Measurements from ENCODE around the gene TMEM229B. TPM values are rescaled to one million over a fixed set of nuclear protein-coding genes. Genes with fewer than 3 reads are reported as not detected.

Gene TMEM229B
- total RNA-seq, 2 donors from 2014 or later, result 7.1 to 14.7 TPM

DNA sequence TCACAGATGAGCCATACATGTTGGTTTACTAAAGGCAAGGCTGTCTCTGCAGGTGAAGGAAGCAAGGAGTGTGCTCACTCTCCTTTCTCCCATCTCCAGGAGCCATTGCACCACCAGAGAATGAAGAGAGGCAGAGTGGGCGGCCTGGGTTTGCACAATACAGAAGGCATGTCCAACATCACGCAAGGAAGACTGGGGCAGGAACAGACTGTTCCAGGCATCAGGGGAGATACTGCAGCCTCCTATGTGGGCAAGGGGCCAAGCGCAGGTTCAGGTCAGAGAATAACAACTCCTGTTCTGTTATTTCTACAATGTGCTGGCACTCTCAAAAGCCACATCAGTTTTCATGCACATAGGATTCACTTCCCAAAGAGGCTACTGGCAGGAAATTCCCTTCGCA is 1.7 kb upstream of the TMEM229B start:
- Mint-ChIP-seq H3K9me3 (peaks cover 3% of the 10 kb centered on the region), H3K27ac (peak overlapping the region; percentile 93 to 100), H3K27me3 (no peaks in the 10 kb centered on the region), H3K4me1 (ENCODE audit: low read depth in 2 of 2) (peaks cover 42 to 46% of the 10 kb centered on the region in 2 donors), H3K4me3 (no peak overlapping the region), H3K36me3 (peaks cover 13% of the 10 kb centered on the region)
- ATAC-seq (no peak), DNase-seq (ENCODE audit: low spot score) (no peak)

DNA sequence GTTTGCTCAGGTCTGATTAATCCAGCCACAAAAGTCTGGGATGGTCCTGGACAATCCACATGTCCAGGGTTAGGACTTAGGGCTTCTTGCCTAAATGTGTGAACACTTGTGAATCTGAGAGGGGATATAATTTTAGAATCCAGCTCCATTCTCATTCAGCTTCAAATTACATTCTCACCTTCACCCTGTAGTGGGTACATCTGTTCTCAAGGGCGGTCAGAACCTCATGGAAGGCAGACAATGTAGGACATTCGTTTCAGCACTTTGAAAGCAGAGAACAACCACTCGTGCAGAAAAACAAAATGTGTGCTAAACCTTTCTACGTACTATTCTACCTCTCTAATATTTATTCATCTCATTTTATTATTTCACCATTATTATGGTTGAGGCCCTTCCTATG is 1.2 kb downstream of the TMEM229B start:
- DNase-seq (ENCODE audit: low spot score) (no peak), ATAC-seq (no peak)
- Mint-ChIP-seq H3K27ac (peak overlapping the region; percentile 93 to 100), H3K4me3 (peak overlapping the region; percentile 89), H3K36me3 (no peaks in the 10 kb centered on the region), H3K27me3 (no peaks in the 10 kb centered on the region), H3K9me3 (no peaks in the 10 kb centered on the region), H3K4me1 (ENCODE audit: low read depth in 2 of 2) (peaks cover 42 to 55% of the 10 kb centered on the region in 2 donors)

DNA sequence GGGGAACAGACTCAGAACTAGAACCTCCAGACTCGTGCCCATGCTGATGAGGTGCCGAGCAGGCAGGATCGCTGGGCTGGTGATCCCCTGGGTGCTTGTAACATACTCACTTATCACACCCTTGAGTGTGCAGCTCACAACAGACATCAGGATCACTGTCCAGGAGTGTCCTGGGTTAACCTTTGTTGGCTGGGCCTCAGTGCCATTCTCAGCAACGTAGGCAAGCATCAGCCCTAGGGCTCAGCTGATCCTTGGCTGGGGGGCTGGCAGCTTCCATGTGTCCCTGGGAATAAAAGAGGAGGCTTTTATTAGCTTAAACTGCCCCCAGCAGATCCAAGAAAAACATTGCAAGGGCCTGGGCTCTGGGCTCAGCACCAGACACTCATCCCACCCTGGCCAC is 1.6 kb downstream of the TMEM229B start:
- no peak for ATAC-seq
- H3K36me3 Mint-ChIP-seq, result no peaks in the 10 kb centered on the region
- H3K4me3 Mint-ChIP-seq, result no peak overlapping the region
- H3K4me1 Mint-ChIP-seq (ENCODE audit: low read depth in 2 of 2), result peaks cover 44 to 52% of the 10 kb centered on the region in 2 donors
- no peaks in the 10 kb centered on the region for H3K9me3 Mint-ChIP-seq
- DNase-seq (ENCODE audit: low spot score), result no peak
- H3K27me3 Mint-ChIP-seq, result no peaks in the 10 kb centered on the region
- H3K27ac Mint-ChIP-seq, result peak overlapping the region; percentile 93 to 100

DNA sequence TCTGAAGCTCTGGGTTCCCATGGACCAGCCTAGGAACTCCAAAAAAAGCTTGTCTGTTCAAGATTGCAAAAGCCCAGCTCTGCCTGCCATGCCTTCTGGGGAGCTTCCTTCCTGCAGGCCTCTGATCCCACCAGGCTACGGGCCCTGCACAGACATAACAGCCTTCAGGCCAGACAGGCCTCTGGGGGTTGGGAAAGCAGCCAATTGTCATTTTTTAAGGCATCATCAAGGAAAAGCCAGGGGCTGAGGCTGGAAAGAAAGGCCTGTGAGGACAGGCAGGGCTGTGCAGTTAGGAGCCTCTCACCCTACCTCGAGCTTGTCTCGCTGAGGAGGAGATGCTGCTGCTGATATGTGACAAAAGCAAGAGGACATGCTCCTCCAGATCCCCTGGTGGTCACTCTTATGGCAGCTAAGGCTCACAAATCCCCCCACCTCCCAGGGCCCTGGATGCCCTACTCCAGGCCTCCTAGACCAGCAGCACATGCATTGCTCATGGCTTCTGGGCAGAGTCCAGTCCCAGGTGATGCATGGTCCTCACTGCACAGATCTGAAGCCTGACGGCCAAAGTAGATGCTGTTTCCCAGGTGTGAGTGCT is 2.9 kb downstream of the TMEM229B start:
- peak overlapping the region in 1 of 2 donors; percentile 100 for H3K27ac Mint-ChIP-seq
- H3K36me3 Mint-ChIP-seq, result no peaks in the 10 kb centered on the region
- H3K4me1 Mint-ChIP-seq (ENCODE audit: low read depth in 2 of 2), result peaks cover 57 to 59% of the 10 kb centered on the region in 2 donors
- no peak overlapping the region for H3K4me3 Mint-ChIP-seq
- no peaks in the 10 kb centered on the region for H3K9me3 Mint-ChIP-seq
- no peak for DNase-seq (ENCODE audit: low spot score)
- no peaks in the 10 kb centered on the region for H3K27me3 Mint-ChIP-seq
- ATAC-seq, result no peak

DNA sequence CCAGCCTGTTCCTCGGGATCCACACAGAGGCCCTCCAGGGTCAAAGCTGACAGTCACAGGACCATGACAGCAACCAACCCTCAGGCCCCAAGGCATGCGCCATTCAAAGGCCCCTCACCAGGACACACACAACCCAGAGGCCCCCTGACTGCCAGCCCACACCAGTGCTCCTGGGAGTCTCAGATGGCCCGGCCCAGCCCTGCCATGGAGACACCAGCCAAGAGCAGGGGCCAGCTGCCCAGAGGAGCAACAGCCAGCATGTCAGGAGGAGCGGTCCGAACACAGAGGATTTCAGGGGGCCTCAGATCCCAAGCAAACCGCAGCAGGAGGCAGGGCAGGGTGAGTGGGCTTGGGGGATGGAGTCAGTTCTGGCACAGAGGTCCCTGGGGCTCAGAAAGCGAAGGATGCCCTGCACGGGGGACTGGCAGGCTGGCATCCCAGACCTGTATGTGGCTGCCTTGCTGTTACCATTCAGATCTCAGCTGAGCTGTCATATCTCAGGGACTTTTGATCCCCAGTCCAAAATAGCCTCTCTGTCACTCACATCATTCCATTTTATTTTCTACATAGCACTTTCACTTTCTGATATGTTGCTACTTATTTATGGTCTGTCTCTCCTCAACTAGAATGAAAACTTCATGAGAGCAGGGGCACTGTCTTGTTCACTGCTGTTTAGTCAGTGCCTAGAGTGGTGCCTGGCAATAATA is 4.8 kb downstream of the TMEM229B start:
- no peaks in the 10 kb centered on the region for H3K27me3 Mint-ChIP-seq
- H3K9me3 Mint-ChIP-seq, result no peaks in the 10 kb centered on the region
- H3K36me3 Mint-ChIP-seq, result no peaks in the 10 kb centered on the region
- DNase-seq (ENCODE audit: low spot score) (no peak), ATAC-seq (no peak)
- peak overlapping the region in 1 of 2 donors; percentile 54 for H3K27ac Mint-ChIP-seq
- H3K4me3 Mint-ChIP-seq, result no peak overlapping the region
- H3K4me1 Mint-ChIP-seq (ENCODE audit: low read depth in 2 of 2), result peaks cover 43 to 56% of the 10 kb centered on the region in 2 donors

DNA sequence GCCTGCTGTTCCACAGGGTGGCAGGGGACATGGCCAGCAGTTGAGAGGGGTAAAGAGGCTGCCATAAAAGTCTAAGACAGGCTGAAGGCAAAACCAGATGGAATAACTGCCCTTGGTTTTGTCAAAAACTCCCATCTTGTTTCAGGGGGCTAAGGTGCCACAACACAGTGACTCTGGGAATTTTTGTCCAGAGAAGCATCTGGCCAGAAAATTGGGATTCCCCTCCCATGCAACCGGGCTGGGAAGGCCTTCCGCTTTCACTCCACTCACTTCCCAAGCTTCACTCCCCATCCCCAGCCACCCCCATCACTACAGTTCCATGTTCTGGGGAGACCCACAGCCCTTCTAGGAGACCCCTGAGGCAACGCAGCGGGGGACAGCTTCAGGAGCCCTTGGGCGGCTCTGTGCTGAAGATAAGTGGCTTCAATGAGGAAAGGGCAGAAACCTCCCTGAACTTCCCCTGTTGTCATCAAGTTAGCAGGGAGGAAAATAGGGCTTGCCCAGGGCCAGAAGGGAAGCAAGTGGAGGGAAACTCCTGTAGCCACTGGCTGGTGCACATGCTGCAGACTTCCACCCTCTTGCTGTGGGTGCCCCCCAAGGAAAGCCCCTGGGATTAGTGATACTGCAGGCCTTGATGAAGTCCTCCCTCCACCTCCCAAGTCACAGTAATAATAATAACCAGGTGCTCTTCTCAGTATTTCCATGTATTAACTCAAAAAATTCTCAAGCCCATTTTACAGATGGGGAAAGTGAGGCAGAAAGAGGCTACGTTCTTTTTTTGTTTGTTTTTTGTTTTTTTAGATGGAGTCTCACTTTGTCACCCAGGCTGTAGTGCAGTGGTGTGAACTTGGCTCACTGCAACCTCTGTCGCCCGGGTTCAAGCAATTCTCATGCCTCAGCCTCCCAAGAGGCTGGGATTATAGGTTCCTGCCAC is 6.0 kb downstream of the TMEM229B start:
- H3K4me1 Mint-ChIP-seq (ENCODE audit: low read depth in 2 of 2), result peaks cover 39 to 55% of the 10 kb centered on the region in 2 donors
- peak in 1 of 2 donors; percentile 67 for ATAC-seq
- no peaks in the 10 kb centered on the region for H3K36me3 Mint-ChIP-seq

DNA sequence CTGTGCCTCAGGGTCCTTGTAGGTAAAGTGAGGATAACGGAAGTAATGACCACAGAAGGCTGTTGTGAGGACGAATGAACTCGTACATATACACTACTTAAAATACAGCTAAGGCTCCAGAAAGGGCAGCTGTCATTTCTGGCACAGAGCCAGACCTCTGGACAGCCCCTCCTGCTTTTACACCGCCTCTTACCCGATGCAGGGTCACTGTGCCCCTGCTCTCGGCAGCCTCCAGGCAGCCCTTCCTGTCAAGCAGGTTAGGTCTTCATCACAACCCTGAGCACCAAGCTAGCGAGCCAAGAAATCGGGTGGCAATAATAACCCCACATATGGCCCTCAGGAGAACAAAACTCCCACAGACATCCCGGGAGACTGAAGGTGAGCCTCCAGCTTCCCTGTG is 8.5 kb downstream of the TMEM229B start:
- ATAC-seq (no peak), DNase-seq (ENCODE audit: low spot score) (no peak)
- peak overlapping the region in 1 of 2 donors; percentile 82 for H3K27ac Mint-ChIP-seq
- no peaks in the 10 kb centered on the region for H3K9me3 Mint-ChIP-seq
- peaks cover 37 to 50% of the 10 kb centered on the region in 2 donors for H3K4me1 Mint-ChIP-seq (ENCODE audit: low read depth in 2 of 2)
- no peak overlapping the region for H3K4me3 Mint-ChIP-seq
- H3K36me3 Mint-ChIP-seq, result no peaks in the 10 kb centered on the region
- H3K27me3 Mint-ChIP-seq, result no peaks in the 10 kb centered on the region

More for the DNA sequence above, 6.0 kb downstream of the TMEM229B start:
- no peaks in the 10 kb centered on the region for H3K9me3 Mint-ChIP-seq
- no peak overlapping the region for H3K4me3 Mint-ChIP-seq
- H3K27ac Mint-ChIP-seq, result peak overlapping the region in 1 of 2 donors; percentile 82
- no peak for DNase-seq (ENCODE audit: low spot score)
- H3K27me3 Mint-ChIP-seq, result no peaks in the 10 kb centered on the region

DNA sequence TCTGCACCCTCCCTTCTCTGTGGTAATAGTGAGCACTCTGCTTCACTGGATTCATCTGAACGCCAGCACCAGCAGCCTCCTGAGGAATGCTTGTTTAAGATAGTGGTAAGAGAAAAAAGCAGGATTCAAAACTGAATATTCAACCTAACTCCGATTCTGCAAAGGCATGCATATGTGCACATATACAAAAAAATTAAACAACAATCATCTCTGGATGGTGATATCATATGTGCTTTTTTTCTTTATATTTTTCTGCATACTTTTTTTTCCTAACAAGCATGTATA is 9.8 kb downstream of the TMEM229B start:
- DNase-seq (ENCODE audit: low spot score), result no peak
- Mint-ChIP-seq H3K36me3 (no peaks in the 10 kb centered on the region), H3K4me1 (ENCODE audit: low read depth in 2 of 2) (peaks cover 37 to 52% of the 10 kb centered on the region in 2 donors), H3K9me3 (no peaks in the 10 kb centered on the region), H3K27ac (peak overlapping the region in 1 of 2 donors; percentile 76), H3K4me3 (no peak overlapping the region), H3K27me3 (no peaks in the 10 kb centered on the region)
- no peak for ATAC-seq

DNA sequence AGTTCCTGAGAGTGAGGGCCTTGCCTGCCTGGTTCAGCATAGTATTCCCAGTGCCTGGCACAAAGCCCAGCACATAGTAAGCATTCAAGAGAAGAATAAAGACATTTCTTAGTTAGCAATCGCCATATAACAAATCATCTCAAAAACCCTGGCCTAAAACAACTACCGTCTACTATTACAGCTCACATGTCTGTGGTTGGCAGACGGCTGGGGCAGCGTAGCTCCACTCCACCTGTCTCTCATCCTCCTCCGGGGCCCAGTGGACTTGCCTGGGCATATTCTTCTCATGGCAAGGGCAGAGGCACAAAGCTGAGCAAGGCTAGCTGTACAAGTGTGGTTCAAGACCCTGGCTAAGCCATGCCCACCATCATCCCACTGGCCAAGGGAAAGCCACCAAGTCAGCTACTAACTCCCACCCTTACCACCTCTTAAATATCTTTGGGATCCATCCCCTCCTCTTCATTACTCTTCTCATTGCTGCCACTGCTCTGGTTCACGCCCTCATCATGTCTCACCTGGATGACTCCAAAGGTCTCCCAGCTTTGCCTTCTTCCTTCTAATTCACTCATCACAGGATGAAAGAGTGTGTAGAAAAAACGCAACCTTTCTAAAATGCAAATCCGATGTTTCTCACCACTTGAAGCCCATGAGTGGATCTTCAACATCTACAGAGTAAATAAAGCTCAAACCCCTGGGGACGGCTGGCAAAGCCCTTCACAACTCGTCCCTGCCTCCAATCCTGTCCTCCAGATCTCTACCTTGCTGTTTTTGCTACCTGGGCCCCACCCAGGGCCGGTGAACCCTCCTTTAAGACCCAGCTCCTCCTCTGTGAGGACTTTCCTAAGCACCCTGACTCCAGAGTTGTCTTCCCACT is 10.4 kb downstream of the TMEM229B start:
- no peaks in the 10 kb centered on the region for H3K36me3 Mint-ChIP-seq
- ATAC-seq (no peak), DNase-seq (ENCODE audit: low spot score) (no peak)
- H3K27me3 Mint-ChIP-seq, result no peaks in the 10 kb centered on the region
- H3K27ac Mint-ChIP-seq, result peak overlapping the region in 1 of 2 donors; percentile 76
- no peak overlapping the region for H3K4me3 Mint-ChIP-seq
- H3K4me1 Mint-ChIP-seq (ENCODE audit: low read depth in 2 of 2), result peaks cover 37 to 49% of the 10 kb centered on the region in 2 donors
- no peaks in the 10 kb centered on the region for H3K9me3 Mint-ChIP-seq

DNA sequence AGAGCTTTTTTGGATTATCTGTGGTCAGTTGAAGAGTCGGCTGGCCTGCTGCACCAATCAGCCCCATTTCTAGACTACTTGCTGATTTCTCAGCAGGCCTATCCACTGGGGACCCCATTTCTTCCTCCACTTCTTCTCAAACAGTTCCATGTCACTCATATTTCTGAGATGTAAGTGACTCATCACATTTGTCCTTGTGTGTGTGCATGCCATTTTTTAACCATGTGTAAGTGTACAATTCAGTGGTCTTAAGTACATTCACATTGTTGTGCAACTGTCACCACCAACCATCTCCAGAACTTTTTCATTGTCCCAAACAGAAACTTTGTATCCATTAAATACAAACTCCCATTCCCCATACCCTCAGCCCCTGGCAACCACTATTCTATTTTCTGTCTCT is 14.2 kb downstream of the TMEM229B start:
- no peak for ATAC-seq
- peaks cover 22 to 36% of the 10 kb centered on the region in 2 donors for H3K4me1 Mint-ChIP-seq (ENCODE audit: low read depth in 2 of 2)
- DNase-seq (ENCODE audit: low spot score), result no peak
- no peaks in the 10 kb centered on the region for H3K27me3 Mint-ChIP-seq
- H3K27ac Mint-ChIP-seq, result peak overlapping the region; percentile 9 to 19
- no peak overlapping the region for H3K4me3 Mint-ChIP-seq
- no peaks in the 10 kb centered on the region for H3K9me3 Mint-ChIP-seq
- no peaks in the 10 kb centered on the region for H3K36me3 Mint-ChIP-seq

DNA sequence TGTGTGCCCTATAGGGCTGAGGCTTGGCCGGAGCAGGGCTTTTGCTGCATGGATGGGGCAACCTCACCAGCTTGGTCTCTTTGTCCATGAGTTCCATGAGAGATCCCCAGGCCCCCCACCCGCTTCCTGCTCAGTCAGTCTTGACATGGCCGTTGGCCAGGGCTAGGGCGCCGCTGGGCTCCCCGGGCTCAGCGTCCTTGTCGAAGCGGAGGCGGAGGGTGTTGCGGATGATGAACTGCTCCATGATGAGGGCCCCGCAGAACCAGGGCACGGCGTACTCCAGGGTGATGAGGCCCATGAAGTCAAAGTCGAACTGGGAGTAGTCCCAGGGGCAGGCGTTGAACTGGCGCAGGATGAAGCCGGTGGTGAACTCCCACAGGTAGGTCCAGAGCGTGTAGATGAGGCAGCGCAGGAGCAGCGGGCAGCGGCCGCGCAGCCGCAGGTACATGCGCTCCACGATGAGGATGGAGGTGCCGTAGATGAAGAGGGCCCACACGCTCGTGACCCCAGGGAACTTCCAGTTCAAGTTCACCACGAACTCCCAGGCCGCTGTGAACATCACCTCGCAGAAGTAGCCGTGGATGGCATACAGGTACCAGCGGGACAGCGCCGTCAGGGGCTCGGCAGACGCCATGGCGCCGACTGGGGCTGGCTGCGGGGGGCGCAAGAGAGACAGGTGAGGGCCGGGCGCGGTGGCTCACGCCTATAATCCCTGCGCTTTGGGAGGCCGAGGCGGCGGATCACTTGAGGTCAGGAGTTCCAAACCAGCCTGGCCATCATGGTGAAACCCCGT is 15.0 kb downstream of the TMEM229B start:
- peaks cover 19 to 35% of the 10 kb centered on the region in 2 donors for H3K4me1 Mint-ChIP-seq (ENCODE audit: low read depth in 2 of 2)
- no peaks in the 10 kb centered on the region for H3K9me3 Mint-ChIP-seq
- H3K27me3 Mint-ChIP-seq, result no peaks in the 10 kb centered on the region
- ATAC-seq, result no peak
- no peak for DNase-seq (ENCODE audit: low spot score)
- H3K36me3 Mint-ChIP-seq, result no peaks in the 10 kb centered on the region
- H3K4me3 Mint-ChIP-seq, result no peak overlapping the region
- no peak overlapping the region for H3K27ac Mint-ChIP-seq

DNA sequence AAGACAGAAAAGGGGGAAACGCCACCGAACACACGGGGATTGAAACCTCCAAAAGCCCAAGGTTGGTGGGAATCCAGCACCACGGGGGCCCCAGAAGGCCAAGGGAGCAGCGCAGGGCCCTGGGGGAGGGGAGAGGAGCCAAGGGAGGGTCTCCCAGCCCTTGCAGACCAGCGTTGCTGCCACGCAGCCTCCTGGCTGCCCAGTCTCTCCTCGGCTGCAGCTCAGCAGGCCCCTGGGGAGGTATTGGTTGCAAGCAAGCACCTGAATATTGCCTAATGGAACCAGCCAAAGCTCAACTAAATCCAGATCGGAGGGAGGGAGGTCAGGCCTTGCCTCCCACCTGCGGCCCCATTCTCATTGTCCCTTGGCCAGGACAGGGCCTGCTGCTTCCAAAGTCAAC is 15.8 kb downstream of the TMEM229B start:
- H3K9me3 Mint-ChIP-seq, result no peaks in the 10 kb centered on the region
- no peaks in the 10 kb centered on the region for H3K36me3 Mint-ChIP-seq
- ATAC-seq, result no peak
- H3K27me3 Mint-ChIP-seq, result no peaks in the 10 kb centered on the region
- no peak overlapping the region for H3K4me3 Mint-ChIP-seq
- H3K4me1 Mint-ChIP-seq (ENCODE audit: low read depth in 2 of 2), result peaks cover 21 to 34% of the 10 kb centered on the region in 2 donors
- no peak for DNase-seq (ENCODE audit: low spot score)
- no peak overlapping the region for H3K27ac Mint-ChIP-seq

Measured in natural killer cell treated with Interleukin-12 subunit alpha and Interleukin-12 subunit beta and Interleukin-15 and Interleukin-18, amount 100 ng/mL, for 72 hours (primary cell).